Measurements from ENCODE around the gene ITGB4. TPM values are rescaled to one million over a fixed set of nuclear protein-coding genes. Genes with fewer than 3 reads are reported as not detected.

The ITGB4 gene
- polyA plus RNA-seq, 3 donors = 0.09 to 0.82 TPM; not detected in 1

DNA sequence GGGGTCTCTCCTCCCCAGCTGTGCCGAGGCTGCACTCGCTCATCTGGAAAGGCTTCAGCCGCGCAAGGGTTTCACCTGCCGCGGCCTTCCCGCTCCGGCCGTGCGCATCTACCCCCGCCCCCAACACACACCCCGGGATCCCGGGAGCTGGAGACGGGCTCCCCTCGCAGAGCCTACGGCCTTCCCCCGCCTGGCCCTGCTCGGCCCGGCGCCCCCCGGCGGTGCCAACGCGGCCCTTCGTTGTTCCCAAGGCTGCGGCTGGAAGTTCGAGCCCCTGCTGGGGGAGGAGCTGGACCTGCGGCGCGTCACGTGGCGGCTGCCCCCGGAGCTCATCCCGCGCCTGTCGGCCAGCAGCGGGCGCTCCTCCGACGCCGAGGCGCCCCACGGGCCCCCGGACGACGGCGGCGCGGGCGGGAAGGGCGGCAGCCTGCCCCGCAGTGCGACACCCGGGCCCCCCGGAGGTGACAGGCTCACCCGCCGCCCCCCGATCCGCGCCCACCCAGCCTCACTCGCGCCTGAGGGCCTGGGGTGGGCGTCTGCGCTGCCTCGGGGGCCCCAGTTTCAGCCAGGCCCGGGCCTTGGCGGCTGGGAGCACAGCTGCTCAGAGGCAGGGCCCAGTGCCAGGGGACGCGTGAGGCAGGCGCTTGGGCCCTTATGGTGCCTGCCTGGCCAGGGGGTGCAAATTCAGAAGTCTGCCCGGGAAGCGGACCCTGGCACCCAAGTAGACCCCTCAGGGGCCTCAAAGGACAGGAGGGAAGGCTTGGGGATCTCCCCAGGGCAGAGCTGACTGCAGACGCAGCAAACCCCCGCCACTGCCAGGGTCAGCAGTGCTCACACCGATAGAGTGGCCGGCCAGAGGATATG lies 32.5 kb downstream of the ITGB4 start:
- H3K4me1 ChIP-seq (ENCODE audit: control insufficient read depth in 1 of 2, insufficient read depth in 2 of 2, low read length in 2 of 2) = peaks cover 26 to 38% of the 10 kb centered on the region in 2 donors
- no peaks in the 10 kb centered on the region for H4K20me1 ChIP-seq (ENCODE audit: insufficient read depth, low read length)
- intact Hi-C loops (cut with micrococcal nuclease) = no loop called here
- Mint-ChIP-seq H3K4me1 (peaks cover 32% of the 10 kb centered on the region), H3K27ac (no peak overlapping the region), H3K36me3 (peaks cover 3 to 6% of the 10 kb centered on the region in 2 donors), H3K27me3 (ENCODE audit: low read depth in 3 of 3) (peaks cover 7 to 18% (median 7%) of the 10 kb centered on the region in 3 donors), H3K4me3 (peak overlapping the region; percentile 45 to 69), H3K9me3 (peaks cover 0 to 4% (median 0%) of the 10 kb centered on the region in 7 donors)
- peak in 2 of 3 donors; percentile 57 to 64 for DNase-seq
- H3K79me2 ChIP-seq (ENCODE audit: insufficient read depth, low read length) = no peaks in the 10 kb centered on the region
- peak overlapping the region; percentile 89 for H2AFZ ChIP-seq (ENCODE audit: insufficient read depth, low read depth, low read length, poor library complexity, severe bottlenecking)
- H3K9me3 ChIP-seq (replicated peaks in 1 of 2; ENCODE audit: control insufficient read depth in 1 of 2, insufficient read depth in 1 of 2, low read length in 2 of 2) = no peaks in the 10 kb centered on the region
- H3K9ac ChIP-seq (ENCODE audit: insufficient read depth, low read length, poor library complexity, severe bottlenecking) = peak overlapping the region; percentile 54
- H3K4me3 ChIP-seq (replicated peaks in 1 of 3; ENCODE audit: low read depth in 2 of 3, low read length in 3 of 3) = peak overlapping the region in 2 of 3 experiments; percentile 34 to 71
- TF ChIP-seq, protein P1, sequence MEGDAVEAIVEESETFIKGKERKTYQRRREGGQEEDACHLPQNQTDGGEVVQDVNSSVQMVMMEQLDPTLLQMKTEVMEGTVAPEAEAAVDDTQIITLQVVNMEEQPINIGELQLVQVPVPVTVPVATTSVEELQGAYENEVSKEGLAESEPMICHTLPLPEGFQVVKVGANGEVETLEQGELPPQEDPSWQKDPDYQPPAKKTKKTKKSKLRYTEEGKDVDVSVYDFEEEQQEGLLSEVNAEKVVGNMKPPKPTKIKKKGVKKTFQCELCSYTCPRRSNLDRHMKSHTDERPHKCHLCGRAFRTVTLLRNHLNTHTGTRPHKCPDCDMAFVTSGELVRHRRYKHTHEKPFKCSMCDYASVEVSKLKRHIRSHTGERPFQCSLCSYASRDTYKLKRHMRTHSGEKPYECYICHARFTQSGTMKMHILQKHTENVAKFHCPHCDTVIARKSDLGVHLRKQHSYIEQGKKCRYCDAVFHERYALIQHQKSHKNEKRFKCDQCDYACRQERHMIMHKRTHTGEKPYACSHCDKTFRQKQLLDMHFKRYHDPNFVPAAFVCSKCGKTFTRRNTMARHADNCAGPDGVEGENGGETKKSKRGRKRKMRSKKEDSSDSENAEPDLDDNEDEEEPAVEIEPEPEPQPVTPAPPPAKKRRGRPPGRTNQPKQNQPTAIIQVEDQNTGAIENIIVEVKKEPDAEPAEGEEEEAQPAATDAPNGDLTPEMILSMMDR (IDR thresholded peaks at IDR 0.05) = peak; percentile 80
- peaks cover 3 to 15% of the 10 kb centered on the region in 2 donors for H3K36me3 ChIP-seq (replicated peaks in 1 of 2; ENCODE audit: control insufficient read depth in 1 of 2, insufficient read depth in 2 of 2, low read length in 2 of 2)
- H3K4me2 ChIP-seq (replicated peaks; ENCODE audit: extremely low read depth, low read length, poor library complexity, severe bottlenecking) = peak overlapping the region; percentile 81
- WGBS (ENCODE audit: insufficient coverage) = 7% methylated on average over 76 of the region's 76 CpGs
- H3K27me3 ChIP-seq (ENCODE audit: control insufficient read depth in 2 of 2, insufficient read depth in 2 of 2, low read length in 2 of 2) = peaks cover 0 to 4% of the 10 kb centered on the region in 2 donors
- no peak overlapping the region for H3K27ac ChIP-seq (ENCODE audit: low read depth in 1 of 2, low read length in 2 of 2)

DNA sequence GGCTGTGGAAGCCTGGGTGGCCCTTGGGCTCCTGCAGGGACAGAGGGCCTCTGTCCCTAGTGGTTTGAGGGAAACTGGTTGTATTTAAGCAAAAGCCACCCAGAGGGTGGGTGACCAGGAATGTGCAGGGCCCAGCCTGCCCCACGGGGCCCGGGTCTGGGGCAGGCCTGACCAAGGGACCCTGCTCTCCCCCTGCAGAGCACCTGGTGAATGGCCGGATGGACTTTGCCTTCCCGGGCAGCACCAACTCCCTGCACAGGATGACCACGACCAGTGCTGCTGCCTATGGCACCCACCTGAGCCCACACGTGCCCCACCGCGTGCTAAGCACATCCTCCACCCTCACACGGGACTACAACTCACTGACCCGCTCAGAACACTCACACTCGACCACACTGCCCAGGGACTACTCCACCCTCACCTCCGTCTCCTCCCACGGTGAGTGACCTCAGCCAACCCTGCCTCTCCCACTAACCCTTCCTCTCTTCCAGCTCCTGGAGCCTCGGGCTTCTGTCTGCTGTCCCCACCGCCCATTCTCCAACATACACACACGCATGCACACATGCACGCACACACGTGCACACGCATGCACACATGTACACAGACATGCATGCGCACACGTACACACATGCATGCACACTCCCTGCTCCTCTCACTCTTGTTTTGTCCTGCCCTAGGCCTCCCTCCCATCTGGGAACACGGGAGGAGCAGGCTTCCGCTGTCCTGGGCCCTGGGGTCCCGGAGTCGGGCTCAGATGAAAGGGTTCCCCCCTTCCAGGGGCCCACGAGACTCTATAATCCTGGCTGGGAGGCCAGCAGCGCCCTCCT lies 33.3 kb downstream of the ITGB4 start:
- Mint-ChIP-seq H3K27me3 (ENCODE audit: low read depth in 3 of 3) (peaks cover 7 to 18% (median 7%) of the 10 kb centered on the region in 3 donors), H3K4me3 (peak overlapping the region; percentile 12 to 64), H3K27ac (no peak overlapping the region), H3K4me1 (peaks cover 31% of the 10 kb centered on the region), H3K36me3 (peaks cover 11 to 13% of the 10 kb centered on the region in 2 donors), H3K9me3 (peaks cover 0 to 4% (median 0%) of the 10 kb centered on the region in 7 donors)
- intact Hi-C loops (cut with micrococcal nuclease) = no loop called here
- H3K4me3 ChIP-seq (replicated peaks in 1 of 3; ENCODE audit: low read depth in 2 of 3, low read length in 3 of 3) = peak overlapping the region in 1 of 3 experiments; percentile 71
- peak overlapping the region; percentile 54 for H3K9ac ChIP-seq (ENCODE audit: insufficient read depth, low read length, poor library complexity, severe bottlenecking)
- no peaks in the 10 kb centered on the region for H4K20me1 ChIP-seq (ENCODE audit: insufficient read depth, low read length)
- peaks cover 0 to 4% of the 10 kb centered on the region in 2 donors for H3K27me3 ChIP-seq (ENCODE audit: control insufficient read depth in 2 of 2, insufficient read depth in 2 of 2, low read length in 2 of 2)
- no peaks in the 10 kb centered on the region for H3K9me3 ChIP-seq (replicated peaks in 1 of 2; ENCODE audit: control insufficient read depth in 1 of 2, insufficient read depth in 1 of 2, low read length in 2 of 2)
- no peaks in the 10 kb centered on the region for H3K79me2 ChIP-seq (ENCODE audit: insufficient read depth, low read length)
- DNase-seq = peak in 1 of 3 donors; percentile 7
- TF ChIP-seq, protein P1 (IDR thresholded peaks at IDR 0.05) = no peak
- 87% methylated on average over 25 of the region's 27 CpGs for WGBS (ENCODE audit: insufficient coverage)
- H3K4me2 ChIP-seq (replicated peaks; ENCODE audit: extremely low read depth, low read length, poor library complexity, severe bottlenecking) = peak overlapping the region; percentile 81
- peaks cover 3 to 19% of the 10 kb centered on the region in 2 donors for H3K36me3 ChIP-seq (replicated peaks in 1 of 2; ENCODE audit: control insufficient read depth in 1 of 2, insufficient read depth in 2 of 2, low read length in 2 of 2)
- peaks cover 25 to 37% of the 10 kb centered on the region in 2 donors for H3K4me1 ChIP-seq (ENCODE audit: control insufficient read depth in 1 of 2, insufficient read depth in 2 of 2, low read length in 2 of 2)
- no peak overlapping the region for H3K27ac ChIP-seq (ENCODE audit: low read depth in 1 of 2, low read length in 2 of 2)
- H2AFZ ChIP-seq (ENCODE audit: insufficient read depth, low read depth, low read length, poor library complexity, severe bottlenecking) = peak overlapping the region; percentile 89

All from CD14-positive monocyte (primary cell).